Breast epithelium (tissue), 3 donors: Measurements from ENCODE around the gene XRCC6.
"Not testable (repeated sequence)": the region's sequence is repeated elsewhere in the genome, so short reads cannot be mapped to it uniquely, and the experiment has no call there.

ENCODE experiments used
- POLR2A ChIP-seq: fragments of 450-650 bp; IDR thresholded peaks from one replicate; pipeline ENCODE4 v1.6.1; 2016; ENCODE audit warnings: antibody characterized with exemption, mild to moderate bottlenecking, moderate library complexity
- POLR2AphosphoS5 ChIP-seq, 3 donors: sonication (generic); formaldehyde crosslinking; IDR thresholded peaks; one replicate each; pipeline ENCODE4 v1.6.1; 2017; ENCODE audit warnings: antibody characterized with exemption in 3 of 3
- TF ChIP-seq, protein P1 (sequence below), 3 donors: fragments of 450-650 bp; IDR thresholded peaks; one replicate each; pipeline ENCODE4 v1.5.1; 2016 to 2017; ENCODE audit warnings: antibody characterized with exemption in 3 of 3, mild to moderate bottlenecking in 3 of 3, moderate library complexity in 3 of 3

DNA sequence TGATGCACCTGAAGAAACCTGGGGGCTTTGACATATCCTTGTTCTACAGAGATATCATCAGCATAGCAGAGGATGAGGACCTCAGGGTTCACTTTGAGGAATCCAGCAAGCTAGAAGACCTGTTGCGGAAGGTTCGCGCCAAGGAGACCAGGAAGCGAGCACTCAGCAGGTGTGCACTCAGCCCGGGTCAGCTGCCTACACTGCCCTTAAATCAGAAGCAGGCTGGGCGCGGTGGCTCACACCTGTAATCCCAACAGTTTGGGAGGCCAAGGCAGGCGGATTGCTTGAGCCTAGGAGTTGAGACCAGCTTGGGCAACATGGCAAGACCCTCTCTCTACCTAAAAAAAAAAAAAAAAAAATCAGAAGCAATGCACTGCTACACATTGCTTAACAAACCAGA lies 16.5 kb downstream of the XRCC6 start:
- TF ChIP-seq, protein P1, sequence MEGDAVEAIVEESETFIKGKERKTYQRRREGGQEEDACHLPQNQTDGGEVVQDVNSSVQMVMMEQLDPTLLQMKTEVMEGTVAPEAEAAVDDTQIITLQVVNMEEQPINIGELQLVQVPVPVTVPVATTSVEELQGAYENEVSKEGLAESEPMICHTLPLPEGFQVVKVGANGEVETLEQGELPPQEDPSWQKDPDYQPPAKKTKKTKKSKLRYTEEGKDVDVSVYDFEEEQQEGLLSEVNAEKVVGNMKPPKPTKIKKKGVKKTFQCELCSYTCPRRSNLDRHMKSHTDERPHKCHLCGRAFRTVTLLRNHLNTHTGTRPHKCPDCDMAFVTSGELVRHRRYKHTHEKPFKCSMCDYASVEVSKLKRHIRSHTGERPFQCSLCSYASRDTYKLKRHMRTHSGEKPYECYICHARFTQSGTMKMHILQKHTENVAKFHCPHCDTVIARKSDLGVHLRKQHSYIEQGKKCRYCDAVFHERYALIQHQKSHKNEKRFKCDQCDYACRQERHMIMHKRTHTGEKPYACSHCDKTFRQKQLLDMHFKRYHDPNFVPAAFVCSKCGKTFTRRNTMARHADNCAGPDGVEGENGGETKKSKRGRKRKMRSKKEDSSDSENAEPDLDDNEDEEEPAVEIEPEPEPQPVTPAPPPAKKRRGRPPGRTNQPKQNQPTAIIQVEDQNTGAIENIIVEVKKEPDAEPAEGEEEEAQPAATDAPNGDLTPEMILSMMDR (IDR thresholded peaks at IDR 0.05): not testable (repeated sequence)
- TF ChIP-seq POLR2A; POLR2AphosphoS5 (IDR thresholded peaks at IDR 0.05): not testable (repeated sequence)
